SIG-M5 treated with dmso at 0.1 percent for 504 hours (cell line): ENCODE measurements around the gene ERN2.
A peak's percentile ranks its signal among the peaks of the same experiment; 100 is the strongest.

Experiments used
- DNase-seq: peaks from one replicate; lab custom pipeline; 2025; ENCODE audit not compliant: unreplicated experiment; lab: John Stamatoyannopoulos, UW

The ERN2 gene

GRCh38 chr16:23640931-23641765 is 71.9 kb downstream of the ERN2 start, which contains the start of the genes DCTN5 and PALB2:
DCTN5 (plus strand) TSS chr16:23641466; CDS start chr16:23641543, 77 bp downstream.
PALB2 (minus strand) TSS chr16:23641310; CDS start chr16:23641157, 153 bp downstream.
- peak; percentile 92 for DNase-seq

- no peak for DNase-seq
Observed at GRCh38 chr16:23640615-23640930, 72.4 kb downstream of the ERN2 start.
